HG03103 (cell line): ENCODE data around the gene RABGGTB.
"Not testable (repeated sequence)": the region's sequence is repeated elsewhere in the genome, so short reads cannot be mapped to it uniquely, and the experiment has no call there.

Source experiments
- ATAC-seq: cut with Tn5 transposase; IDR thresholded peaks from one replicate; pipeline ENCODE4 v1.9.1; 2021; ENCODE audit warnings: low read depth; ENCODE audit not compliant: unreplicated experiment

RABGGTB gene

DNA sequence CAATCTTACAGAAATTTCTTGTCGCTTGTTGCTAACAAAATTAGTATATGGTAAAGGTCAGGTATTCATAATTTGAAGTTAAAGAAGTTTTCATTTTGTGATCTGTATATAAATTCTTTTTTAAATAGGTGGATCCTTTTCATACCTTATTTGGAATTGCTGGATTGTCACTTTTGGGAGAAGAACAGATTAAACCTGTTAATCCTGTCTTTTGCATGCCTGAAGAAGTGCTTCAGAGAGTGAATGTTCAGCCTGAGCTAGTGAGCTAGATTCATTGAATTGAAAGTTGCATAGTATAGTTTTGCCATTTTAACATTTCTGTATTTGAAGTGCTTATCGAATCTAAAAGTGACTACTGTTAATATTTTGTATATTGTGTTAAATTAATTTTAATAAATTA is 8.3 kb downstream of the RABGGTB start:
- ATAC-seq, result no peak

DNA sequence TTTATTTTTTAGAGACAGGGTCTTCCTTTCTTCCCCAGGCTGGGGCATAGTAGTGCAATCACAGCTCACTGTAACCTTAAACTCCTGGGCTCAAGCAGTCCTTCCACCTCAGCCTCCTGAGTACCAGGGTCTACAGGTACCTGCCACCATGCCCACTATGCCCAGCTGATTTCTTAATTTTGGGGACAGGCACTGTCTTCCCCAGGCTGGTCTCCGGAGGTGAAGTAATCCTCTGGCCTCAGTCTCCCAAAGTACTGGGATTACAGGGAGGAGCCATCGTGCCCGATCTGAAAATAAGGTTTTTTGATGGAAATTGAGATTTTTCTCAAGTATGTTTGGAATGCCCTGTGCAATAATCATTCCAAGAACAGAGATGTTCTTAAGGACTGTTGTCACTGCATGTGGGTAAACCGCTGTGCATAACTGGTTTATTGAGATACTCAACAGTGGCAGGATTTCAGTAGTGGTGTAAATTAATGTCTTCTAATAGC is 9.7 kb downstream of the RABGGTB start:
- no peak for ATAC-seq

DNA sequence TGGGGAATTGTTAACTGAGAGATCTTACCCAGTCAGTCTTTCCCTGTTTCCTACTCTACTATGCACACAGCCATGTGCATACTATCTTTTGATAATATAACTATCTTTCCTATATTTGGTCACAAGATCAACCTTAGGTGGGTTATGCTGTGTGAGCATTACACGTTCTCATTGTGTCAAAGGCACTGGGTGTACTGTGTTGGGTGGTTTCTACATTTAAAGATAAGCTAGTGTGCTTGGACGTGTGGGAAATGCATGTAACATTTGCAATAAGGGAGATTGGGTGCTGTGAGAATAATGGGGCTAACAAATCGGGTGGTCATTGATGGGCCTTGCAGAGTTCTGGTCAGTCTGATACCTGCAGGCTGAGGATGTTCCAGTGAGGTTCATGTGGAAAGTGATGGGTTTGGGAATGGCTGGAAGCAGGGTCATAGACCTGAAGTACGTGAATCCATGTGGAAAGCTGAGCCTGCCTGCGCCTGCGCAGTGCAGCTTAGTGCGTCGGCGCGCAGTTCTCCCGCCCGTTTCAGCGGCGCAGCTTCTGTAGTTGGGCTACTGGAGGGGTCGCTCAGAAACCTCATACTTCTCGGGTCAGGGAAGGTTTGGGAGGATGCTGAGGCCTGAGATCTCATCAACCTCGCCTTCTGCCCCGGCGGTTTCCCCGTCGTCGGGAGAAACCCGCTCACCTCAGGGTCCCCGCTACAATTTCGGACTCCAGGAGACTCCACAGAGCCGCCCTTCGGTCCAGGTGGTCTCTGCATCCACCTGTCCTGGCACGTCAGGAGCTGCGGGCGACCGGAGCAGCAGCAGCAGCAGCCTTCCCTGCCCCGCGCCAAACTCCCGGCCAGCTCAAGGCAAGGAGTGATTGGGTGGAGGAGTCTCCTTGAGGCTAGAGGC is 10.6 kb downstream of the RABGGTB start, which contains the start of gene MSH4:
Gene MSH4 (plus strand): TSS at position 507 of the 897 bp plus-strand sequence. CDS start 104 bp downstream, at position 611.
- no peak for ATAC-seq

DNA sequence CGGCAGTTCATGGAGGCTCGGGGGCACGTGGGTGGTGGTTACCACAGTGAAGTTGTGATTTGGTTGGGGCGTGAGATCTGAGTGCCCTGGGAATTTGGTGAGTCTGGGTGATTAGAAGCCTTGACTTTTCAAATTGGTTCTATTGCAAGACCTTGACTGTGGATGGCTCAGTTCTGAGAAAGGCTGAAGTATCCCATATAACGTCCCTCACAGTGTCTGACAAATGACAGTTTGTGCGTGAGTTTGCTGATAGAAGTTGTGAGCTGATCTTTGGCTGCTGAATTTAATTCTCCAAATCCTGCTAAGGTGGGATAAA is 11.2 kb downstream of the RABGGTB start:
- ATAC-seq, result no peak

DNA sequence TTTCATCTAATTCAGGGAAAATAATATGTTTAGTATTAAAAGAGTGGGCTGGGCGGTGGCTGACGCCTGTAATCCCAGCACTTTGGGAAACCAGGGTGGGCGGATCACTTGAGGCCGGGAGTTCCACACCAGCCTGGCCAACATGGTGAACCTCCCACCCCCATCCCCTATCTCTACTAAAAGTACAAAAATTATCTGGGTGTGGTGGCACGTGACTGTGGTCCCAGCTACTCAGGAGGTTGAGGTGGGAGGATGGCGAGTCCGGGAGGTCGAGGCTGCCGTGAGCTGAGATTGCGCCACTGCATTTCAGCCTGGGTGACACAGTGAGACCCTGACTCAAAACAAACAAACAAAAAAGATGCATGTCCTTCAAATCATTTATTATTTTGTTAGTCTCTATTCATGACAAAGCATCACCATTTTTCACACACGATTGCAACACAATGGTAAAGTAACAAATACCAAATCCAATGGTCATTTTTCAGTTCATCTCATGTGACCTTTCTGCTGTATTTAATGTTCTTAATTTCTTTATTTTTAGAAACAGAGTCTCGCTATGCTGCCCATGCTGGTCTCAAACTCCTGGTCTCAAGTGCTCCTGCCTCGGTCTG is 11.7 kb downstream of the RABGGTB start:
- ATAC-seq, result no peak

GRCh38 chr1:75801480-75801879 is 15.4 kb downstream of the RABGGTB start:
- ATAC-seq, result not testable (repeated sequence)

GRCh38 chr1:75808921-75809320 is 22.9 kb downstream of the RABGGTB start:
- ATAC-seq, result no peak

- ATAC-seq, result not testable (repeated sequence)
These were observed 24.1 kb downstream of the RABGGTB start for GRCh38 chr1:75810113-75810512.

- ATAC-seq, result no peak
These were observed 25.3 kb downstream of the RABGGTB start for GRCh38 chr1:75811211-75811981.

DNA sequence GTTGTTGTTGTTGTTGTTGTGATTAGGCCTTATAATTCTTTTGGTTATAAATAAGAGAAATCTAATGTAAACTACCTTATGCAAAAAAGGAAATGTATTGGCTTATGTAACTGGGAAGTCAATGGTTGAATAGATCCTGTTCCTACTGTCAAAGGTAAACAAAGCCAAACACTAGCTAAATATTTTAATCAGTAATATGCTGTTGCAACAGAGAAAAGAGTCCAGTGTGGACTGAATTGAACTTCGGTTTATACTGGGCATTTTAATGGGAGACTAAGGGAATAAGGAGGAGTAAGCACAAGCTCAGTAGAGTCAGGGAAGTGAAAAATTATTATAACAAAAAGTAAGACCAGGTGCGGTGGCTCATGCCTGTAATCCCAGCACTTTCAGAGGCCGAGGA is 26.0 kb downstream of the RABGGTB start:
- ATAC-seq, result no peak

DNA sequence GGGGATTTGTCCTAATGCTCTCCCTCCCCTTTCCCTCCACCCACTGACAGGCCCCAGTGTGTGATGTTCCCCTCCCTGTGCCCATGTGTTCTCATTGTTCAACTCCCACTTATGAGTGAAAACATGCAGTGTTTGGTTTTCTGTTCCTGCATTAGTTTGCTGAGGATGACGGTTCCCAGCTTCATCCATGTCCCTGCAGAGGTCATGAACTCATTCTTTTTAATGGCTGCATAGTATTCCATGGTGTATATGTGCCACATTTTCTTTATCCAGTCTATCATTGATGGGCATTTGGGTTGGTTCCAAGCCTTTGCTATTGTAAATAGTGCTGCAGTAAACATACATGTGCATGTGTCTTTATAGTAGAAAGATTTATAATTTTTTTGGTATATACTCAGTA is 37.5 kb downstream of the RABGGTB start:
- not testable (repeated sequence) for ATAC-seq

- no peak for ATAC-seq
These were observed 50.6 kb downstream of the RABGGTB start for GRCh38 chr1:75836528-75837100.

DNA sequence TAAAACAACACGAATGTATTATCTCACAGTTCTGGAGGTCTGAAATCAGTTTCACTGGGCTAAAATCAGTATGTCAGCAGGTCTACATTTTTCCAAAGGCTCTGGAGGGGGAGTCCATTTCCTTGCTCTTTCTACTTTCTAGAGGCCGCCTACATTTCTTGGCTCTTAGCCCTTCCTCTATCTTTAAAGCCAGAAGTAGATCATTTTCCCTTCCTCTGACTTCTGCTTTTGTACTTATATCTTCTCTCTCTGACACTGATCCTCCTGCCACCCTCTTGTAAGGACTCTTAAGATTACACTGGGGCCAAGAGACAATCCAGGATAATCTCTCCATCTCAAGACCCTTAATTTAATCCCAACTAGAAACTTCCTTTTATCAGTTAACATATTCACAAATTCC is 52.0 kb downstream of the RABGGTB start:
- no peak for ATAC-seq

GRCh38 chr1:75841421-75841820 is 55.4 kb downstream of the RABGGTB start:
- ATAC-seq, result no peak
